Measurements from ENCODE around the gene ALG13. TPM values are rescaled to one million over a fixed set of nuclear protein-coding genes. Genes with fewer than 3 reads are reported as not detected.

The ALG13 gene
- total and polyA plus RNA-seq, 2 of the 8 experiments (the other 6 are each of a cell fraction or from before 2014, with no cell fraction given): 44.3 to 93.6 TPM

DNA sequence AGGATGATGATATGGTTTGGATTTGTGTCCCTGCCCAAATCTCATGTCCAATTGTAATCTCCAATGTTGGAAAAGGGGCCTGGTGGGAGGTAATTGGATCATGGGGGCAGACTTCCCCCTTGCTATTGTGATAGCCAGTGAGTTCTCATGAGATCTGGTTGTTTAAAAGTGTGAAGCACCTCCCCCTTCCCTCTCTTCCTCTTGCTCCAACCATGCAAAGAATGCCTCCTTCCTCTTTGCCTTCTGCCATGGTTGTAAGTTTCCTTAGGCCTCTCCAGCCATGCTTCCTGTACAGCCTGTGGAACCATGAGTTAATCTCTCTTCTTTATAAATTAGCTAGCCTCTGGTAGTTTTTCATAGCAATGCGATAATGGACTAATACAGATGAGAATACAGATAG, 19.7 kb upstream of the ALG13 start:
- no peak overlapping the region for H4K91ac ChIP-seq (replicated peaks; ENCODE audit: insufficient read length, low read length)
- POLR2A ChIA-PET (ENCODE audit: partially characterized antibody): interaction anchor here (1.0 kb wide), 1 partner anchor 8 kb away, joined by 3 read pairs; no protein-coding TSS in a partner anchor
- H2BK12ac ChIP-seq (ENCODE audit: low read depth, low read length): no peak overlapping the region
- H3K4me3 ChIP-seq (ENCODE audit: extremely low read depth in 1 of 4, insufficient read depth in 2 of 4, low read depth in 3 of 4, low read length in 4 of 4): no peak overlapping the region
- no peak overlapping the region for H4K5ac ChIP-seq (ENCODE audit: insufficient read length, low read depth, low read length)
- CTCF ChIA-PET (ENCODE audit: partially characterized antibody): no interaction called here
- no peak overlapping the region for H3K4me2 ChIP-seq (ENCODE audit: insufficient read depth in 1 of 2, low read depth in 2 of 2, low read length in 2 of 2)
- no peak overlapping the region for H3K4ac ChIP-seq (replicated peaks; ENCODE audit: insufficient read length, low read depth, low read length)
- H3K27me3 ChIP-seq (replicated peaks in 1 of 4; ENCODE audit: control insufficient read depth in 3 of 4, extremely low read depth in 1 of 4, insufficient read depth in 3 of 4, low read length in 3 of 4): no peaks in the 10 kb centered on the region
- H2BK5ac ChIP-seq (ENCODE audit: low read depth, low read length): no peak overlapping the region
- no peak overlapping the region for H2BK15ac ChIP-seq (ENCODE audit: low read length)
- 83% methylated on average over 1 of the region's 1 CpG; no CpG with 5 or more reads in 1 of the 2 experiments for WGBS, 2 experiments (ENCODE audit: extremely low coverage in 1 of 2, insufficient coverage in 1 of 2, insufficient read length in 1 of 2, insufficient replicate concordance in 2 of 2, low coverage in 1 of 2, low lambda C conversion rate in 2 of 2, missing lambda C conversion rate in 1 of 2)
- no peak overlapping the region for H3K56ac ChIP-seq (replicated peaks; ENCODE audit: insufficient read length, low read depth, low read length)
- H3K18ac ChIP-seq (ENCODE audit: extremely low read depth, low read length): no peak overlapping the region
- TF ChIP-seq, protein P1, sequence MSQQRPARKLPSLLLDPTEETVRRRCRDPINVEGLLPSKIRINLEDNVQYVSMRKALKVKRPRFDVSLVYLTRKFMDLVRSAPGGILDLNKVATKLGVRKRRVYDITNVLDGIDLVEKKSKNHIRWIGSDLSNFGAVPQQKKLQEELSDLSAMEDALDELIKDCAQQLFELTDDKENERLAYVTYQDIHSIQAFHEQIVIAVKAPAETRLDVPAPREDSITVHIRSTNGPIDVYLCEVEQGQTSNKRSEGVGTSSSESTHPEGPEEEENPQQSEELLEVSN (IDR thresholded peaks at IDR 0.05): no peak
- no peak for TF ChIP-seq CREB1 (IDR thresholded peaks at IDR 0.05)
- no peak for TF ChIP-seq TEAD4 (IDR thresholded peaks at IDR 0.05; ENCODE audit: low read depth, low read length)
- no peak for TF ChIP-seq JUND (IDR thresholded peaks at IDR 0.05; ENCODE audit: low read length)
- TF ChIP-seq KDM1A (IDR thresholded peaks at IDR 0.05; ENCODE audit: borderline replicate concordance, low read length): no peak
- TF ChIP-seq PHF8 (conservative IDR thresholded peaks at IDR 0.05; ENCODE audit: low read depth, low read length): no peak
- no peak for TF ChIP-seq RXRA (IDR thresholded peaks at IDR 0.05; ENCODE audit: insufficient read depth, low read depth, low read length)
- TF ChIP-seq, protein P2, sequence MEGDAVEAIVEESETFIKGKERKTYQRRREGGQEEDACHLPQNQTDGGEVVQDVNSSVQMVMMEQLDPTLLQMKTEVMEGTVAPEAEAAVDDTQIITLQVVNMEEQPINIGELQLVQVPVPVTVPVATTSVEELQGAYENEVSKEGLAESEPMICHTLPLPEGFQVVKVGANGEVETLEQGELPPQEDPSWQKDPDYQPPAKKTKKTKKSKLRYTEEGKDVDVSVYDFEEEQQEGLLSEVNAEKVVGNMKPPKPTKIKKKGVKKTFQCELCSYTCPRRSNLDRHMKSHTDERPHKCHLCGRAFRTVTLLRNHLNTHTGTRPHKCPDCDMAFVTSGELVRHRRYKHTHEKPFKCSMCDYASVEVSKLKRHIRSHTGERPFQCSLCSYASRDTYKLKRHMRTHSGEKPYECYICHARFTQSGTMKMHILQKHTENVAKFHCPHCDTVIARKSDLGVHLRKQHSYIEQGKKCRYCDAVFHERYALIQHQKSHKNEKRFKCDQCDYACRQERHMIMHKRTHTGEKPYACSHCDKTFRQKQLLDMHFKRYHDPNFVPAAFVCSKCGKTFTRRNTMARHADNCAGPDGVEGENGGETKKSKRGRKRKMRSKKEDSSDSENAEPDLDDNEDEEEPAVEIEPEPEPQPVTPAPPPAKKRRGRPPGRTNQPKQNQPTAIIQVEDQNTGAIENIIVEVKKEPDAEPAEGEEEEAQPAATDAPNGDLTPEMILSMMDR (IDR thresholded peaks at IDR 0.05; ENCODE audit: control extremely low read depth in 1 of 3, insufficient read depth in 1 of 3, low read depth in 1 of 3, low read length in 3 of 3): no peak
- no peak for TF ChIP-seq SIX5 (IDR thresholded peaks at IDR 0.05; ENCODE audit: low read depth, low read length)
- TF ChIP-seq SIN3A (conservative IDR thresholded peaks at IDR 0.05 in 1 of 2, IDR thresholded peaks at IDR 0.05 in 1 of 2; ENCODE audit: low read depth in 1 of 2, low read length in 2 of 2): no peak
- TF ChIP-seq, protein P3, sequence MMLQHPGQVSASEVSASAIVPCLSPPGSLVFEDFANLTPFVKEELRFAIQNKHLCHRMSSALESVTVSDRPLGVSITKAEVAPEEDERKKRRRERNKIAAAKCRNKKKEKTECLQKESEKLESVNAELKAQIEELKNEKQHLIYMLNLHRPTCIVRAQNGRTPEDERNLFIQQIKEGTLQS (IDR thresholded peaks at IDR 0.05; ENCODE audit: insufficient read depth, low read depth, low read length): no peak
- DNase-seq (ENCODE audit: low read depth in 1 of 2, low spot score in 2 of 2) (no peak), FAIRE-seq (no peak)
- H3K9me3 ChIP-seq (ENCODE audit: insufficient read depth in 2 of 2, low read depth in 1 of 2, low read length in 1 of 2): no peaks in the 10 kb centered on the region
- no peak overlapping the region for H2AFZ ChIP-seq (ENCODE audit: low read length)
- H3K4me1 ChIP-seq (replicated peaks in 1 of 4; ENCODE audit: control insufficient read depth in 3 of 4, insufficient read depth in 4 of 4, low read length in 3 of 4): no peaks in the 10 kb centered on the region
- no peak overlapping the region for H2BK20ac ChIP-seq (ENCODE audit: low read length)
- no peak overlapping the region for H3K9ac ChIP-seq (replicated peaks in 1 of 4; ENCODE audit: extremely low read depth in 1 of 4, low read depth in 3 of 4, low read length in 3 of 4)
- no peaks in the 10 kb centered on the region for H4K20me1 ChIP-seq (replicated peaks in 1 of 2; ENCODE audit: control insufficient read depth in 1 of 2, insufficient read depth in 2 of 2, low read length in 2 of 2)
- H3K36me3 ChIP-seq (ENCODE audit: control insufficient read depth in 2 of 4, insufficient read depth in 4 of 4, low read length in 3 of 4): no peaks in the 10 kb centered on the region
- H2AK5ac ChIP-seq (ENCODE audit: low read depth, low read length): no peak overlapping the region
- H3K79me1 ChIP-seq (ENCODE audit: low read depth, low read length): no peaks in the 10 kb centered on the region
- H2BK120ac ChIP-seq (replicated peaks; ENCODE audit: low read depth, low read length): no peak overlapping the region
- H3K79me2 ChIP-seq (ENCODE audit: control insufficient read depth in 1 of 2, insufficient read depth in 2 of 2, low read length in 2 of 2): no peaks in the 10 kb centered on the region
- H3K23me2 ChIP-seq (ENCODE audit: low read depth, low read length): no peaks in the 10 kb centered on the region
- no peak overlapping the region for H3K14ac ChIP-seq (ENCODE audit: insufficient read length)
- H4K8ac ChIP-seq (ENCODE audit: extremely low read depth, insufficient read depth, low read length): no peak overlapping the region
- H3K27ac ChIP-seq (ENCODE audit: low read depth, low read length): no peak overlapping the region
- no peak overlapping the region for H3K23ac ChIP-seq (ENCODE audit: insufficient read length)
